Endothelial cell of umbilical vein (primary cell): ENCODE data around the gene MEF2C. TPM values are rescaled to one million over a fixed set of nuclear protein-coding genes. Genes with fewer than 3 reads are reported as not detected.

ENCODE experiments used
- BruUV-seq: library from RNA; stranded (reverse); fragments of 400-500 nt; replicated peaks from 2 replicates; lab custom pipeline; 2021; lab: Mats Ljungman, UMichigan
- CTCF ChIA-PET: fragments of 300-600, 350-600 bp; sonication (Branson Sonifier 250); formaldehyde crosslinking; loops from one replicate; lab custom pipeline; 2021; ENCODE audit warnings: antibody characterized with exemption, inconsistent platforms; lab: Charles Lee
- POLR2A ChIA-PET: fragments of 300-600, 350-600 bp; sonication (Branson Sonifier 250); formaldehyde crosslinking; loops from one replicate; lab custom pipeline; 2021; ENCODE audit warnings: antibody characterized with exemption, inconsistent platforms; lab: Charles Lee
- DNase-seq: peaks from one replicate; pipeline ENCODE4 v3.0.0-alpha.2; 2011; ENCODE audit warnings: low read depth, low spot score
- FAIRE-seq: peaks from 2 replicates; lab custom pipeline; 2011; peaks lifted over from hg19 to GRCh38; lab: Jason Lieb, UNC
- H2AFZ ChIP-seq: 2 replicates; pipeline ENCODE4 v1.6.0; 2012; ENCODE audit warnings: low read depth, low read length, control low read depth, inconsistent platforms
- H3K27ac ChIP-seq: 2 replicates; pipeline ENCODE4 v1.5.1; 2011; ENCODE audit warnings: low read depth, mild to moderate bottlenecking, control low read depth, low read length, moderate library complexity; ENCODE audit not compliant: insufficient read depth
- H3K27me3 ChIP-seq, 2 experiments: 2 replicates each; pipeline versions ENCODE4 v1.6.0 to v1.6.1; 2011; ENCODE audit warnings: low read length in 2 of 2, mixed read lengths in 1 of 2; ENCODE audit not compliant: control insufficient read depth in 2 of 2, insufficient read depth in 2 of 2
- H3K36me3 ChIP-seq, 2 experiments: 2 replicates in 1 of 2; 3 replicates in 1 of 2; pipeline ENCODE4 v1.5.1; 2011; ENCODE audit warnings: low read length in 2 of 2, mild to moderate bottlenecking in 1 of 2, moderate library complexity in 1 of 2; ENCODE audit not compliant: control insufficient read depth in 2 of 2, insufficient read depth in 2 of 2; ENCODE audit errors: extremely low read depth in 1 of 2
- H3K4me1 ChIP-seq: 3 replicates; pipeline ENCODE4 v1.5.1; 2011; ENCODE audit warnings: mild to moderate bottlenecking, low read length; ENCODE audit not compliant: control insufficient read depth, insufficient read depth; ENCODE audit errors: extremely low read depth
- H3K4me2 ChIP-seq: 2 replicates; pipeline ENCODE4 v1.6.1; 2011; ENCODE audit warnings: low read length, control low read depth, mixed read lengths; ENCODE audit not compliant: insufficient read depth
- H3K4me3 ChIP-seq, 3 experiments: fragments of 200-600 bp in 1 of 3; sonication (generic), shearing (Covaris generic) in 1 of 3; replicated peaks in 1 of 3; 2 replicates each; pipeline ENCODE4 v1.5.1; 2011 to 2016; ENCODE audit warnings: control low read depth in 3 of 3, low read length in 3 of 3, mild to moderate bottlenecking in 2 of 3, inconsistent platforms in 1 of 3, low read depth in 1 of 3, moderate library complexity in 1 of 3; ENCODE audit not compliant: insufficient read depth in 1 of 3
- H3K79me2 ChIP-seq: 2 replicates; pipeline ENCODE4 v1.6.0; 2012; ENCODE audit warnings: low read length, inconsistent platforms; ENCODE audit not compliant: control insufficient read depth, insufficient read depth
- H3K9ac ChIP-seq: replicated peaks from 2 replicates; pipeline ENCODE3; 2011; ENCODE audit warnings: low read length, control low read depth; ENCODE audit not compliant: insufficient read depth; ENCODE audit errors: extremely low read depth
- H3K9me1 ChIP-seq: replicated peaks from 3 replicates; pipeline ENCODE4 v1.6.0; 2011; ENCODE audit warnings: mild to moderate bottlenecking, low read length; ENCODE audit not compliant: control insufficient read depth, insufficient read depth; ENCODE audit errors: extremely low read depth
- H3K9me3 ChIP-seq: replicated peaks from 2 replicates; pipeline ENCODE4 v1.5.1; 2012; ENCODE audit warnings: low read length, inconsistent platforms; ENCODE audit not compliant: control insufficient read depth, insufficient read depth
- H4K20me1 ChIP-seq: replicated peaks from 2 replicates; pipeline ENCODE3; 2011; ENCODE audit warnings: mild to moderate bottlenecking, low read length; ENCODE audit not compliant: control insufficient read depth, insufficient read depth; ENCODE audit errors: extremely low read depth
- EZH2 ChIP-seq: IDR thresholded peaks from 2 replicates; pipeline ENCODE4 v1.6.1; 2012; ENCODE audit warnings: borderline replicate concordance, low read depth, mild to moderate bottlenecking, moderate library complexity, low read length, inconsistent platforms; ENCODE audit not compliant: severe bottlenecking
- FOS ChIP-seq: IDR thresholded peaks from 2 replicates; pipeline ENCODE4 v1.6.1; 2011; ENCODE audit warnings: mild to moderate bottlenecking, low read length, moderate library complexity, borderline replicate concordance; ENCODE audit not compliant: insufficient read depth
- GATA2 ChIP-seq: IDR thresholded peaks from 2 replicates; pipeline ENCODE4 v1.7.0; 2011; ENCODE audit warnings: low read depth, mild to moderate bottlenecking, moderate library complexity, mixed read lengths, low read length; ENCODE audit not compliant: insufficient read length, insufficient read depth
- JUN ChIP-seq: IDR thresholded peaks from 2 replicates; pipeline ENCODE4 v1.6.1; 2011; ENCODE audit warnings: borderline replicate concordance, low read depth; ENCODE audit not compliant: insufficient read length, insufficient read depth
- MYC ChIP-seq: IDR thresholded peaks from one replicate; pipeline ENCODE4 v1.6.1; 2011; ENCODE audit warnings: mild to moderate bottlenecking, low read depth, low read length
- POLR2A ChIP-seq: IDR thresholded peaks from 2 replicates; pipeline ENCODE4 v1.6.1; 2012; ENCODE audit warnings: low read depth, mild to moderate bottlenecking, control low read depth, low read length
- POLR2AphosphoS5 ChIP-seq: IDR thresholded peaks from 2 replicates; pipeline ENCODE4 v1.6.1; 2012; ENCODE audit warnings: low read depth, mild to moderate bottlenecking, control low read depth, low read length, moderate library complexity; ENCODE audit not compliant: insufficient read depth
- dilution Hi-C: fragments of 300-500 bp; cut with MboI; formaldehyde crosslinking; loops from one replicate; pipeline ENCODE4 v1.15.0; 2019; ENCODE audit warnings: low sequenced_read_pairs; ENCODE audit not compliant: extremely low pct_ligation_motif_present
- intact Hi-C: fragments of 100-400 bp; cut with micrococcal nuclease; formaldehyde crosslinking; loops from one replicate; pipeline ENCODE4 v1.10.0; 2022
- polyA plus RNA-seq, 4 experiments: library from polyadenylated mRNA; depleted of rRNA in 3 of 4; stranded (reverse) in 3 of 4; unstranded in 1 of 4; fragments of >200 nt; gene quantifications; 2 replicates each; pipeline versions ENCODE4 v1.2.1 to v1.2.3, GENCODE V29; 2011 to 2012; ENCODE audit warnings: missing spikeins in 1 of 4
- total RNA-seq: library from RNA; stranded (reverse); gene quantifications from 2 replicates; pipeline ENCODE4 v1.2.3, GENCODE V29; 2021
- TF ChIP-seq, protein P1 (sequence below), 2 donors: IDR thresholded peaks; 1 replicate in 1 of 2; 2 replicates in 1 of 2; pipeline ENCODE4 v1.5.1; 2011; ENCODE audit warnings: low read length in 2 of 2, mild to moderate bottlenecking in 2 of 2, moderate library complexity in 2 of 2, control low read depth in 1 of 2, inconsistent platforms in 1 of 2, low read depth in 1 of 2; ENCODE audit not compliant: insufficient read depth in 1 of 2; ENCODE audit errors: extremely low read depth in 1 of 2
- TF ChIP-seq, protein P2 (sequence below): IDR thresholded peaks from 2 replicates; pipeline ENCODE4 v1.6.1; 2011; ENCODE audit not compliant: insufficient read depth, insufficient read length

Gene MEF2C
- total and polyA plus RNA-seq, 2 donors (not counting 3 experiments of a cell fraction or from before 2014, with no cell fraction given) = 21.2 to 67.7 TPM

DNA sequence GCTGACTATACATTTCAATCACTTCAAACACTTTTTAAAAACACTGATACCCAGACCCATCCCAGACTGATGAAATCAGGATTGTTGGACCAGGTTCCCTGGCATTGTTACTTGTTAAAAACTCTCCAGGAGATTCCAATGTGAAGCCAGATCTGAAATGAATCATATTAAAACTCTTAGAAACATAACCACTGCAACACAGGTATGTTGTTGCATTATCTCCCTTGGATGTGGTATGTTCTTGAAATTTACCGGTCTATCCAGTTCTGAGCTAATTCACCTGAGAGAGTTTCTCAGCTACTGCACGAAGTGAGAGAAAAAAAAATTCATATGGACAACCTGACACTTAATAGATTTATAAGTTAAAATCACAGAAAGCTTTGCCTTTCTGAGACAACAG is 21.8 kb downstream of the MEF2C start:
- Histone ChIP-seq H2AFZ (no peak overlapping the region), H3K4me3 (no peak overlapping the region), H3K9ac (no peak overlapping the region), H3K79me2 (peaks cover 5% of the 10 kb centered on the region), H3K27me3 (no peaks in the 10 kb centered on the region), H3K4me2 (no peak overlapping the region), H3K36me3 (no peaks in the 10 kb centered on the region), H3K9me3 (no peaks in the 10 kb centered on the region), H3K27ac (no peak overlapping the region), H3K9me1 (no peaks in the 10 kb centered on the region), H4K20me1 (no peaks in the 10 kb centered on the region), H3K4me1 (no peaks in the 10 kb centered on the region)
- FAIRE-seq (no peak), DNase-seq (no peak)
- dilution Hi-C loops = no loop called here
- POLR2A ChIA-PET = no interaction called here
- TF ChIP-seq, protein P1, sequence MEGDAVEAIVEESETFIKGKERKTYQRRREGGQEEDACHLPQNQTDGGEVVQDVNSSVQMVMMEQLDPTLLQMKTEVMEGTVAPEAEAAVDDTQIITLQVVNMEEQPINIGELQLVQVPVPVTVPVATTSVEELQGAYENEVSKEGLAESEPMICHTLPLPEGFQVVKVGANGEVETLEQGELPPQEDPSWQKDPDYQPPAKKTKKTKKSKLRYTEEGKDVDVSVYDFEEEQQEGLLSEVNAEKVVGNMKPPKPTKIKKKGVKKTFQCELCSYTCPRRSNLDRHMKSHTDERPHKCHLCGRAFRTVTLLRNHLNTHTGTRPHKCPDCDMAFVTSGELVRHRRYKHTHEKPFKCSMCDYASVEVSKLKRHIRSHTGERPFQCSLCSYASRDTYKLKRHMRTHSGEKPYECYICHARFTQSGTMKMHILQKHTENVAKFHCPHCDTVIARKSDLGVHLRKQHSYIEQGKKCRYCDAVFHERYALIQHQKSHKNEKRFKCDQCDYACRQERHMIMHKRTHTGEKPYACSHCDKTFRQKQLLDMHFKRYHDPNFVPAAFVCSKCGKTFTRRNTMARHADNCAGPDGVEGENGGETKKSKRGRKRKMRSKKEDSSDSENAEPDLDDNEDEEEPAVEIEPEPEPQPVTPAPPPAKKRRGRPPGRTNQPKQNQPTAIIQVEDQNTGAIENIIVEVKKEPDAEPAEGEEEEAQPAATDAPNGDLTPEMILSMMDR (IDR thresholded peaks at IDR 0.05; ENCODE audit: extremely low read depth in 1 of 2, insufficient read depth in 1 of 2, low read depth in 1 of 2, low read length in 2 of 2) = no peak
- TF ChIP-seq FOS (no peak), GATA2 (no peak), EZH2 (no peak), POLR2AphosphoS5 (no peak)
- CTCF ChIA-PET = no interaction called here
- BruUV-seq = no TSS peak
- intact Hi-C loops = no loop called here

DNA sequence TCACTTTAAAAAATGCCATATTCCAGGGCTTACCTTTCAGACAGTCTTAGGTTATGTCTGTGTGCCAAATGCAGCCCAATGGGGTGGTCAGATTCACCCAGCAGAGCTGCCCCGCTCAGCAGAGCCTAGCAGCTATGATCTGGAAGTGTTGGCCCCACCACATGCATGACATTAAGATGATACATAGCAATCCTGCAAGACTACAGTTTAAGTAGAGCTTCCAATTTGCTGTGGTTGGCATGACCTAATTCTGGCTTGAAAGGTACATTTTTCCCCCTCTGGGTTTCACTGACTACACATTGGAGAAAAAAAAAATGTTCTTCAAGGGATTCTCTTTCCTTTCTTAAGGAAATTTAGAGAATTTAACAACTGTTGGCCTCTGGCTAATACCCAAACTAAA is 22.5 kb downstream of the MEF2C start:
- H3K79me2 ChIP-seq = peaks cover 4% of the 10 kb centered on the region
- CTCF ChIA-PET = interaction anchor here (1.3 kb wide), 1 partner anchor 131 kb away, joined by 3 read pairs; no protein-coding TSS in a partner anchor
- H3K27ac ChIP-seq = no peak overlapping the region

More for the DNA sequence above, 22.5 kb downstream of the MEF2C start:
- H3K27me3 ChIP-seq = no peaks in the 10 kb centered on the region
- H3K9me1 ChIP-seq = no peaks in the 10 kb centered on the region
- no peak overlapping the region for H3K4me3 ChIP-seq
- no peaks in the 10 kb centered on the region for H3K9me3 ChIP-seq
- H3K4me2 ChIP-seq = no peak overlapping the region
- no peaks in the 10 kb centered on the region for H3K36me3 ChIP-seq
- TF ChIP-seq POLR2AphosphoS5 = no peak
- no peak for TF ChIP-seq GATA2
- no peak for TF ChIP-seq EZH2
- TF ChIP-seq, protein P2, sequence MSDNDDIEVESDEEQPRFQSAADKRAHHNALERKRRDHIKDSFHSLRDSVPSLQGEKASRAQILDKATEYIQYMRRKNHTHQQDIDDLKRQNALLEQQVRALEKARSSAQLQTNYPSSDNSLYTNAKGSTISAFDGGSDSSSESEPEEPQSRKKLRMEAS = no peak
- no peak for TF ChIP-seq POLR2A
- TF ChIP-seq JUN = no peak
- no peak for TF ChIP-seq MYC
- TF ChIP-seq, protein P1 (IDR thresholded peaks at IDR 0.05; ENCODE audit: extremely low read depth in 1 of 2, insufficient read depth in 1 of 2, low read depth in 1 of 2, low read length in 2 of 2) = no peak
- TF ChIP-seq FOS = no peak
- POLR2A ChIA-PET = no interaction called here
- FAIRE-seq = no peak
- no peak overlapping the region for H3K9ac ChIP-seq
- intact Hi-C loops (no loop called here), dilution Hi-C loops (no loop called here)
- no peak for DNase-seq
- H4K20me1 ChIP-seq = no peaks in the 10 kb centered on the region
- H2AFZ ChIP-seq = no peak overlapping the region
- BruUV-seq = no TSS peak
- no peaks in the 10 kb centered on the region for H3K4me1 ChIP-seq
